ENCODE data around the gene NRAS.
A peak's percentile ranks its signal among the peaks of the same experiment; 100 is the strongest.

Gene NRAS

DNA sequence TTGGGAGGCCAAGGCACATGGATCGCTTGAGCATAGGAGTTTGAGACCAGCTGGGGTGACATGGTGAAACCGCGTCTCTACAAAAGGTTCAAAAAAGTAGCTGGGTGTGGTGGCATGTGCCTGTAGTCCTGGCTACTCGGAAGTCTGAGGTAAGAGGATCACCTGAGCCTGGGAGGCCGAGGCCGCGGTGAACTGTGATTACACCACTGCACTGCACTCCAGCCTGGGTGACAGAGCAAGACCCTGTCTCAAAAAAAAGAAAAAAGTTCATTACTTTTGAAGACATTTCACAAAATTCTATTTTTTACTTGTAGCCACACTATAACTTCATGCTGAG lies 44.7 kb downstream of the NRAS start:
- no peak for DNase-seq

DNA sequence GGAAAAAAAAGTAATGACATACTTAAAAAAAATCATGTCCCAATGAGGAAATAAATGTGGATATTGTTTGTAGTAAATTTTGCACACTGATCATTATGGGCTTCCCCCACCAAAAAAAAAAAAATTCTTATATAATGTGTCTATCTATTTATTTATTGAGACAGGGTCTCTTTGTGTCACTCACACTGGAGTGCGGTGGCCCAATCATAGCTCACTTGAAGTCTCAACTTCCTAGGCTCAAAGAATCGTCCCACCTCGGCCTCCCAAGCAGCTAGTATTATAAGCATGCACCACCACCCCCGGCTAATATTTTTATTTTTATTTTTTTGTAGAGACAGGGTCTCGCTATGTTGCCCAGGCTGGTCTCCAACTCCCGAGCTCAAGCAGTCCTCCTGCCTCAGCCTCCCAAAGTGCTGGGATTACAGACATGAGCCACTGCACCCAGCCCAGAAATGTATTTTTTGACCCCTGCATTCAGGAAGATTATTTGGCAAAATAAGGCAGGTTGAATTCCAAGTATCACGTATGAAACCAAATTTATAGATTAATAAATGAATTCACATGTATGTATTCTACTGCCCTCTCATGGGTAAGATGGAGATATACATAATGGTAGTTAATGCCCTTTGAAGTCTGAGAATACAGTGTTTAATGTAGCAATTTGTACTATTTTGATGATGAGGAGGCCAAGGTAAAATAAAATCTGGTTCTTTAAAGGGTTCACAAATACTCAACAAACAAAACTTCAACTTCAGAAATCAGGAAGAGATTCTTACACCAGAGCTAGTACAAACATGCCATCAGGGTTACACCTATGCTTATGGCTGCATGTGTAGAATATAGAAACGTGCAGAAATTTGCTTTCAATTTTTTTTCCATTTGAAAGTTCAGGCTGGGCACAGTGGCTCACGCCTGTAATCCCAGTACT lies 45.3 kb downstream of the NRAS start:
- no peak for DNase-seq

DNA sequence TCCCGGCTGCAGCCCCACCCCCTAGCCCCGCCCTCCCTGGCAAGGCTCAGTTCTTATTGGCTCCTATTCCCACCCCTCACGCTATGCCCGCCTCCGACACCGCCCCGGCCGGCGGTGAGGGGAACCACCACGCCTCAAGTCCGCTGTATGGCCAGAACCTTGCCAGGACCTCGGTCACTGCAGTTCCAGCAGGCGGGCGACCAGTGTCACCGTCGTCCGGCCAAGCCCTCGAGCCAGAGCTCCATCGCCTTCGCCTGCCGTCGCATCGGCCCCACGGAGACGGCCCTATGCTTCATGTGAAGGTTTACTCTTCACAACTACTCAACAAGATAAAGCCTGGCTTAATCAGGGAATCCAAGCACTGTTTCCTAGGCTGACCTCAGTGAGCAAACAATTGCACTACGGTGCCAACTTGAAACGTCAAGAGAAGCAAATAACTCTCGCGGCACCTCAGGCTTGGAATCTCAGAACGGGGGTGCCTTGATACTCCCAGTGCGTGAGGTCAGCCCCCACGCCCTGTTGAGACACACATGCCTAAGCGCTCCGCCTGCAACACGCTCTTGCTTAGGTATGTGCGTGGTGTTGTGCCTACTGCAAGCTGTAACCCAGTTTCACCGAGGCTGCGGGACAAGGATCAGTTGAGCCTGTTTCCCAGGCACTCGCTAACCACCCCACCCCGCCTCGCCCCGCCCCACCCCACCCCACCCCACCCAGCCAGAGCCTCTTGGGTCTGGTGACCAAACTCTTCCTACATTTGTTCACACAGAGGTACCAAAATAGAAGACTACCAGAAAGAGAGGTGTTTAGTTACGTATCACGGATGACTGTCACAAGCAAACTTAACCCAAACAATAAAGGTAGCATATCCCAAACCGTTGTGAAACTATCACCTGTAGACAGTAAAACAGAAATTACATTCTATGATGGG lies 46.2 kb downstream of the NRAS start:
- DNase-seq: peak; percentile 81

DNA sequence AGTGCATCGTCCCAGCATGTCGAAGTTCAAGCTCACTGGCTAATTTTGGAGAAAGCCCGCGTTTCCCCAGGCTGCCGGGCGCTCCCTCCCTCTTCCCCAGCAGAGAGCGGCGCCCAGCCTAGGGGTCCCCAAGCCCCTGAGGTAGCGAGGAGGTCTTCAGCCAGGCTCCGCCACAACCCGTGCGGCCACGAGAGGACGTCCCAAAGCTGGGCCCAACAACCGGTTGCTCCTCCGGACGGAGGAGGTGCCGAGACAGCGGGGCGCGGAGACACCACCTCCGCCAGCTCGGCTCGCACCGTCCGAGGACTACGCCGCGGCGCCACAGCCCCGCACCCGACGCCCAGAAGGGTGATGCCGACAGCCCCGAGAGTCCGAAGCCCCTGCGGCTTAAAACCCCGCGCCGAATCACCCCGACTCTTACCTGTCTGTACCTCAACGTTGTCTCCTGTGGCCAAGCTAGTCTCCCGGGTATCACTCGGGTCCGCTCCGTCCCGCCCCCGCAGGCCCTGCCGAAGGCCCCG lies 46.9 kb downstream of the NRAS start, which contains the start of gene DENND2C:
DENND2C (minus strand) TSS at position 488 of the 521 bp plus-strand sequence. CDS start 44,065 bp downstream, outside the sequence.
- no peak for DNase-seq

DNA sequence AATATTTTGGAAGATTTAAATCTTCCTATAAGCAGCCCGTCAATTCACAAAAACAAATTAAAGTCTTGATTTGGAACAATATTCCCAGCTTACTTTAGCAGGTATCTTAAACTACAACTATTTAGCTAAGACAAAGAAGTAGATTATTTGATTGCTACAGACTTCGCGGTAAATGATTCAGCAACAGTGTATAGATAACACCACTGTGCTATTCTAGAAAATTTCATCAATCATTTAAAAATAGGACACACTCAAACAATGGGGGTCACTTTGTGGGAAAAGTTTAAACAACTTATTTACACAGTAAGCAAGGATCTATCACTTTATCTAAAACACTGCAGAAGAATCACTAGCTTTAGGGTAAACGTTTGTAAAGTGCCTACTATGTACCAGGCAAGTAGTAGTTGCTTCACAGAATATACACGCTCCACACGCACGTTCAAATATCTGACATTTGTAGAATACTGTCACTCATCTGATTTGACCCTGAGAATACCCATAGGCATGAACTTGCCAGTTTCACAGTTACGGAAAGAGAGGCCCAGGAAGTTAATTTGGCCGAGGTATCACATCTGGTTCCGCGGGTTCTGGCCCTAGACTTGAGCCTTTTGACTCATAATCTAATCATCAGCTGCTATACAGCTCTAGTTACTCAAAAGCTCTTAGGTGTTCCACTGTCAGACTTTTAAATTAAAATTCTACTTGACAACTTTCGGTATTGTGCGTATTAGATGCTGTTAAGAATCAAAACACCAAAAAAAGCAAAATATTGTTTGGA lies 47.6 kb downstream of the NRAS start:
- DNase-seq: peak; percentile 2

DNA sequence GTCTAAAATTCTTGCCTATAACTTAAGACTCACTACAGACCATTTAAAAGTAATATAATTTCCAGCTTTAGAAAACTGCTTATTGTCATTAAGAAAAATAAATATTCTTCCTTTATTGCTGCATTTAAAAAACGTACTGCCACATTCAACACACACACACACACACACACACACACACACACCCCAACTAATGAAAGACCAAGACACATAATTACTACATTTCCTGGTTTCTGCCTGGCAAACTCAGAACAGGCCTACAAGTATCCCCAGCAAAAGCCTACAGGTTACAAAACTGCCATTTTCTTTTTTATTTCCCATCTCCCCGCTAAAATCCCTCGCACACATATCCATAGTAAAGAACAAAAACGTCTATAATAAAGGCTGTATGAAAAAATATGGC lies 48.2 kb downstream of the NRAS start:
- DNase-seq: no peak

DNA sequence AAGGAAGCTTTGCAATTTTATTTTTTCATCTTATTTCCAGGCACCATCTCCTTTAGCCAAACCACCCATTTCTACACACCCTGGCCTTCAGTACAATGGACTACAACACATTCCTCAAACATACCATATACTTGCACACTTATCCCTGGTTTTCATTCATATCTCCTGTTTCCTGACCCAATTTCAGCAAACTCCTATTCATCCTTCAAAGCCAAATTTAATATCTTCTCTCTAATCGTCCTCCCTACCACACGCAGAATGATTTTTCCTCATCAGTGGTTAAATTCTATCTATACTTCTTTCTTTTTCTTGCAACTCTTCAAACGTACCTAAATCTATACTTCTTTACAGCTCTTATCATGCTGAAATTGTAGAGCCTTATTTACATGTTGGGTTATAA lies 49.6 kb downstream of the NRAS start:
- DNase-seq: no peak

DNA sequence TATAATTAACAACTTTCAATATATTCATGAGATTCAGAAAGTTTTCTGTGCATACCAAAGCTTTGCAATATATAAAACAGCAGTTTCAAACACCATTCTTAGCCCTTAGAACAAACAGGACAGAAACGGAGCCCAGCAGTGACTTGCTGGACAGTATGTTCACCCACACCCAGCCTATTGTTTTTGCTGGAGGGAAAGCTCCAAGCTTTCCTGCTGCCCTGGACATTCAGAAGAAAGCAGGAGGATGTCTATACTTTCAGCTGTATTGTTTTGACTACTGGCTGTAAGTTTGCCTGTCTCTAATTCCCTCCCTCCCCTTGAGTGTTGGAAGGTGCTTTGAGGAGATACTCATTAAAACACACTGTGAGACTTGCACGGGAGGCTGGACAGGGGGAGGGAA lies 56.3 kb downstream of the NRAS start:
- DNase-seq: no peak

All from stimulated activated CD4-positive, alpha-beta T cell treated with anti-CD3 and anti-CD28 coated beads, Interleukin-1b, Interleukin-23, amount 100 ng/mL, for 48 hours (primary cell).